PC-9 (cell line): ENCODE results near the gene FBRSL1. TPM values are rescaled to one million over a fixed set of nuclear protein-coding genes. Genes with fewer than 3 reads are reported as not detected.

ENCODE experiments used
- BruUV-seq: library from RNA; stranded (reverse); fragments of 400-500 nt; replicated peaks from 2 replicates; lab custom pipeline; 2021; lab: Mats Ljungman, UMichigan
- CTCF ChIA-PET: fragments of 300-600 bp; sonication (Branson Sonifier 250); formaldehyde crosslinking; loops from one replicate; lab custom pipeline; 2022; ENCODE audit warnings: antibody characterized with exemption; lab: Charles Lee
- POLR2A ChIA-PET: fragments of 300-600 bp; sonication (Branson Sonifier 250); formaldehyde crosslinking; loops from one replicate; lab custom pipeline; 2022; ENCODE audit warnings: antibody characterized with exemption; ENCODE audit not compliant: unreplicated experiment; lab: Charles Lee
- DNase-seq, 2 experiments: peaks; one replicate each; pipeline versions ENCODE4 v3.0.0 to v3.0.0-alpha.2; 2015 to 2022; ENCODE audit warnings: mixed read lengths in 1 of 2
- H2AFZ ChIP-seq: fragments of 200-600 bp; sonication (generic); 2 replicates; pipeline ENCODE4 v1.8.1; 2017; ENCODE audit warnings: antibody characterized with exemption
- H3F3A ChIP-seq: fragments of 200-600 bp; sonication (generic); 2 replicates; pipeline ENCODE4 v1.8.1; 2017; ENCODE audit warnings: antibody characterized with exemption, mild to moderate bottlenecking, low read depth; ENCODE audit not compliant: insufficient read depth
- H3K27ac ChIP-seq: fragments of 200-600 bp; sonication (generic); 2 replicates; pipeline ENCODE4 v1.6.1; 2016; ENCODE audit warnings: mixed run types
- H3K27me3 ChIP-seq: fragments of 200-600 bp; sonication (generic); 2 replicates; pipeline ENCODE4 v1.6.1; 2016; ENCODE audit warnings: low read depth, mixed run types; ENCODE audit not compliant: insufficient read depth
- H3K36me3 ChIP-seq: fragments of 200-600 bp; sonication (generic); 2 replicates; pipeline ENCODE4 v1.6.1; 2016; ENCODE audit warnings: low read depth, mixed run types
- H3K4me1 ChIP-seq: fragments of 200-600 bp; sonication (generic); replicated peaks from 2 replicates; pipeline ENCODE4 v1.6.1; 2016; ENCODE audit warnings: mixed run types; ENCODE audit not compliant: insufficient read depth
- H3K4me2 ChIP-seq: fragments of 200-600 bp; sonication (generic); 2 replicates; pipeline ENCODE4 v1.6.1; 2017; ENCODE audit warnings: mixed run types
- H3K4me3 ChIP-seq: fragments of 200-600 bp; sonication (generic); 2 replicates; pipeline ENCODE4 v1.6.1; 2016; ENCODE audit warnings: mixed run types
- H3K79me2 ChIP-seq: fragments of 200-600 bp; sonication (generic); 2 replicates; pipeline ENCODE4 v1.6.1; 2017; ENCODE audit warnings: low read depth, mixed run types
- H3K9me2 ChIP-seq: fragments of 200-600 bp; sonication (generic); 2 replicates; pipeline ENCODE4 v1.8.1; 2017; ENCODE audit warnings: mild to moderate bottlenecking; ENCODE audit not compliant: insufficient read depth
- H3K9me3 ChIP-seq: fragments of 200-600 bp; sonication (generic); 2 replicates; pipeline ENCODE4 v1.8.1; 2016; ENCODE audit warnings: low read depth; ENCODE audit not compliant: insufficient read depth
- H4K20me1 ChIP-seq: fragments of 200-600 bp; sonication (generic); 2 replicates; pipeline ENCODE4 v1.8.1; 2017; ENCODE audit not compliant: insufficient read depth
- CTCF ChIP-seq: fragments of 200-600 bp; sonication (generic); conservative IDR thresholded peaks from 2 replicates; pipeline ENCODE4 v1.6.1; 2017; ENCODE audit warnings: mixed run types, antibody characterized with exemption, mild to moderate bottlenecking, moderate library complexity
- EZH2 ChIP-seq: fragments of 200-600 bp; sonication (generic); IDR thresholded peaks from 2 replicates; pipeline ENCODE4 v1.8.0; 2017; ENCODE audit warnings: antibody characterized with exemption, low read depth
- intact Hi-C: fragments of 100-400 bp; cut with micrococcal nuclease; formaldehyde crosslinking; loops from one replicate; pipeline ENCODE4 v1.10.0; 2022; ENCODE audit not compliant: unreplicated experiment
- total RNA-seq: library from RNA; stranded (reverse); gene quantifications from 2 replicates; pipeline ENCODE4 v1.2.3, GENCODE V29; 2021

Gene FBRSL1
- total RNA-seq, 1 experiment from 2014 or later = 59.5 TPM

DNA sequence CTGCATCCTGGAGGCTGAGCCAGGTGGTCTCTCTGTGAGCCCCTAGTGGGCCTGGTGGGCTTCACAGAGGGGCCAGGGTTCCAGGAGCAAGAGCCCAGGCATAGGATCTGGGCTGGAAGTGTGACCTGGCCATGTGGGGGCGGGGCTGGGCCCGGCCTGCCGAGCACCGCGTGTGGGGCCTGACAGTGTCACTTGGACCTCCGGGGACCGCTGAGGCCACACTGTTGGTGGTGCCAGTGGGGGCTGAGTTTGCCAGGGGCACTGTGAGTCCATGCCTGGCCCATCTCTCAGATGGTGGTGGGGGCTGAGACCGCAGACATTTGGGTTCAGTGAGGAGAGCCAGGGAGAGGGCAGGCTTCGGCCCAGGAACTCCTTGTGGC is 5.2 kb downstream of the FBRSL1 start:
- H4K20me1 ChIP-seq = peaks cover 95% of the 10 kb centered on the region

DNA sequence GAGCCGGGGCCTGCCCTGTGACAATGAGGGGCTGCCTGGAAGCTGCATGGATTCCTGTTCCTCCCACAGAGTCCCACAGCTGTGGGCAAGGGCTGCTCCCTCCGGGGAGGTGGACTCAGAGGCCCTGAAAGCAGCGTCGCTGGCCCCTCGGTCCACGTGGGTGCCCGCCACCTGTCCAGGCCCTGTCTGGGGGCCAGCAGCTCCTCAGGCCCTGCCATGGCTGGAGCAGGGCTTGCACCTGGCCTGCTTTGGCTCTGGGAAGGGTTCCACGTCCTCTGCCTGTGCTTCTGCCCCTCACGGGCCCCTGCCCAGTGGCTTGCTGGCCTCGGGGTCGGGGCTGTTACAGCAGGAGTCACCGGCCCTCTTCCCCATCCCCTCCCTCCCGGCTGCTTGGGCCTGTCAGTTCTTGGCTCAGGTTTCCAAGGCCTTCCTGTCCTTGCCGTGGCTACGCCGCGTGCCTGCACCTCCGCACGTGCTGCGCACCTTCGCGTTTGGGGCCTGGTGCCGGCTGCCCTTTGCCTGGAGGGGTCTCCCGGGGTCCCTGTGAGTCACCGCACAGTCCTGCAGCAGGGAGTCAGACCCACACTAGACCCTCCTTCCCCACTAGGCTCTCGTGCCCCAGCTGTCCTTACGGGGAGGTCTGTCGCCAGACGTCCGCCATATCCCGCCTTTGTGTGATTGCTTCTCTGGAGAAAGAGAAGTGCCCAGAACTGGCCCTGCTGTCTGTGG is 5.8 kb downstream of the FBRSL1 start:
- no peaks in the 10 kb centered on the region for H3K9me3 ChIP-seq
- H3K36me3 ChIP-seq = no peaks in the 10 kb centered on the region
- TF ChIP-seq EZH2 (no peak), CTCF (no peak)
- no peaks in the 10 kb centered on the region for H3K9me2 ChIP-seq
- H3K4me3 ChIP-seq = no peak overlapping the region
- POLR2A ChIA-PET = no interaction called here
- H3K4me2 ChIP-seq = no peak overlapping the region
- CTCF ChIA-PET = no interaction called here
- H3F3A ChIP-seq = peaks cover 10% of the 10 kb centered on the region
- H3K79me2 ChIP-seq = peaks cover 90% of the 10 kb centered on the region
- intact Hi-C loops = no loop called here
- H3K27ac ChIP-seq = no peak overlapping the region
- BruUV-seq = no TSS peak
- H3K27me3 ChIP-seq = no peaks in the 10 kb centered on the region
- H3K4me1 ChIP-seq = peaks cover 43% of the 10 kb centered on the region
- peaks cover 100% of the 10 kb centered on the region for H4K20me1 ChIP-seq
- no peak overlapping the region for H2AFZ ChIP-seq
- no peak for DNase-seq

More for the DNA sequence above, 5.2 kb downstream of the FBRSL1 start:
- Histone ChIP-seq H2AFZ (no peak overlapping the region), H3K4me1 (peaks cover 44% of the 10 kb centered on the region), H3K4me2 (no peak overlapping the region), H3K79me2 (peaks cover 90% of the 10 kb centered on the region), H3K4me3 (no peak overlapping the region), H3K9me3 (no peaks in the 10 kb centered on the region), H3K36me3 (no peaks in the 10 kb centered on the region), H3K9me2 (no peaks in the 10 kb centered on the region), H3K27me3 (no peaks in the 10 kb centered on the region), H3K27ac (no peak overlapping the region), H3F3A (peaks cover 10% of the 10 kb centered on the region)
- intact Hi-C loops = no loop called here
- ChIA-PET CTCF (no interaction called here), POLR2A (no interaction called here)
- no TSS peak for BruUV-seq
- DNase-seq = no peak
- TF ChIP-seq EZH2 (no peak), CTCF (no peak)

DNA sequence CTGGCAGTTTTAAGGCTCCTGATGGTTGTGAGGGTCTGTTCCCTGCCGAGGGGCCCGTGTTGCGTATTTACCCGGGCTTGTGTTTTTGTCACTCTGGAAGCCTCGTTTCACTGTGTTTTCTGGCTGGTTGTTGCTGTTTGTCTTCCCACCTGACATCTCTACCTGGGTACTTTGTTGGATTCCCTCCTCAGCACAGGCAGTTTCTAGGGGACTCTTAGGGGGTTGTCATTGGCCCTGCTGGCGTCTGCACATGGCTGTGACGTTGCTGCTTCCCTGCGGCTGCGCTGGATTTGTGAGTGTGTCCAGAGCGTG is 6.4 kb downstream of the FBRSL1 start:
- H3K79me2 ChIP-seq = peaks cover 85% of the 10 kb centered on the region
- ChIA-PET CTCF (no interaction called here), POLR2A (no interaction called here)
- H3K4me1 ChIP-seq = peaks cover 38% of the 10 kb centered on the region
- H2AFZ ChIP-seq = no peak overlapping the region
- H4K20me1 ChIP-seq = peaks cover 100% of the 10 kb centered on the region
- no peaks in the 10 kb centered on the region for H3K36me3 ChIP-seq
- intact Hi-C loops = no loop called here
- H3K9me3 ChIP-seq = no peaks in the 10 kb centered on the region
- no TSS peak for BruUV-seq
- H3K27me3 ChIP-seq = no peaks in the 10 kb centered on the region
- H3K9me2 ChIP-seq = no peaks in the 10 kb centered on the region
- no peak overlapping the region for H3K27ac ChIP-seq
- H3F3A ChIP-seq = peaks cover 10% of the 10 kb centered on the region
- H3K4me2 ChIP-seq = no peak overlapping the region
- no peak for DNase-seq
- TF ChIP-seq CTCF = no peak
- TF ChIP-seq EZH2 = no peak
- no peak overlapping the region for H3K4me3 ChIP-seq
